ENCODE results near the gene C15orf39. TPM values are rescaled to one million over a fixed set of nuclear protein-coding genes. Genes with fewer than 3 reads are reported as not detected.

Gene C15orf39
- total and polyA plus RNA-seq, 2 donors from 2014 or later: 5.7 to 32.7 TPM

- DNase-seq (peak in 1 of 5 donors; percentile 9), FAIRE-seq (no peak)
- no peak for TF ChIP-seq CTCF (IDR thresholded peaks at IDR 0.05; ENCODE audit: borderline replicate concordance, extremely low read depth, insufficient read depth)
- Histone ChIP-seq H3K27me3 (ENCODE audit: control insufficient read depth, insufficient read depth, low read length) (no peaks in the 10 kb centered on the region), H3K36me3 (ENCODE audit: control insufficient read depth in 2 of 3, insufficient read depth in 3 of 3, low read length in 3 of 3) (no peaks in the 10 kb centered on the region), H3K4me1 (ENCODE audit: control insufficient read depth in 2 of 3, insufficient read depth in 2 of 3, low read depth in 1 of 3, low read length in 3 of 3) (peaks cover 0 to 5% (median 0%) of the 10 kb centered on the region in 3 donors), H3K9ac (ENCODE audit: low read length in 3 of 3) (no peak overlapping the region), H3K4me3 (ENCODE audit: low read length in 3 of 3) (no peak overlapping the region), H3K27ac (ENCODE audit: low read depth in 2 of 2, low read length in 2 of 2) (no peak overlapping the region), H3K9me3 (ENCODE audit: control insufficient read depth in 2 of 3, insufficient read depth in 1 of 3, low read length in 3 of 3) (no peaks in the 10 kb centered on the region)
- intact Hi-C loops (cut with DNase I): no loop called here
Measured at GRCh38 chr15:75179746-75180140, 21.9 kb upstream of the C15orf39 start.

DNA sequence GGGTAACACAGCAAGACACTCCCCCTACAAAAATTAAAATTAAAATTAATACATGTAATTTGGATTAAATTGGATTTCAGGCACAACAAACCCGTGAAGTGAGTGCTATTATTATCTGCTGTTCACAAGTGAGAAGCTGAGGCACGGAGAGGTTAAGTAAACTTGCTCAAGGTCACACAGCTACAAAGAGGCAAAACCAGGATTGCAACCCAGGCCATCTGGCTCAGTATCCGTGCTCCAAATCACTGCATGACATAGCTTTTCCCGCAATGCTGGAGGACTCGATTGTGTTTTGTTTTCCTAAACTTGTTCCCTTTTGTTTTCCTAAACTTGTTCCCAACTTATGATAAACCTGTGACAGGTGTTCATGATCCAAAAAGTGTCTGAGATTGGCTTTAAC is 19.9 kb upstream of the C15orf39 start:
- peaks cover 0 to 5% (median 0%) of the 10 kb centered on the region in 3 donors for H3K4me1 ChIP-seq (ENCODE audit: control insufficient read depth in 2 of 3, insufficient read depth in 2 of 3, low read depth in 1 of 3, low read length in 3 of 3)
- intact Hi-C loops (cut with DNase I): no loop called here
- no peaks in the 10 kb centered on the region for H3K27me3 ChIP-seq (ENCODE audit: control insufficient read depth, insufficient read depth, low read length)
- H3K36me3 ChIP-seq (ENCODE audit: control insufficient read depth in 2 of 3, insufficient read depth in 3 of 3, low read length in 3 of 3): no peaks in the 10 kb centered on the region
- H3K4me3 ChIP-seq (ENCODE audit: low read length in 3 of 3): no peak overlapping the region
- H3K27ac ChIP-seq (ENCODE audit: low read depth in 2 of 2, low read length in 2 of 2): no peak overlapping the region
- no peak overlapping the region for H3K9ac ChIP-seq (ENCODE audit: low read length in 3 of 3)
- no peaks in the 10 kb centered on the region for H3K9me3 ChIP-seq (ENCODE audit: control insufficient read depth in 2 of 3, insufficient read depth in 1 of 3, low read length in 3 of 3)
- DNase-seq (no peak), FAIRE-seq (no peak)
- no peak for TF ChIP-seq CTCF (IDR thresholded peaks at IDR 0.05; ENCODE audit: borderline replicate concordance, extremely low read depth, insufficient read depth)

DNA sequence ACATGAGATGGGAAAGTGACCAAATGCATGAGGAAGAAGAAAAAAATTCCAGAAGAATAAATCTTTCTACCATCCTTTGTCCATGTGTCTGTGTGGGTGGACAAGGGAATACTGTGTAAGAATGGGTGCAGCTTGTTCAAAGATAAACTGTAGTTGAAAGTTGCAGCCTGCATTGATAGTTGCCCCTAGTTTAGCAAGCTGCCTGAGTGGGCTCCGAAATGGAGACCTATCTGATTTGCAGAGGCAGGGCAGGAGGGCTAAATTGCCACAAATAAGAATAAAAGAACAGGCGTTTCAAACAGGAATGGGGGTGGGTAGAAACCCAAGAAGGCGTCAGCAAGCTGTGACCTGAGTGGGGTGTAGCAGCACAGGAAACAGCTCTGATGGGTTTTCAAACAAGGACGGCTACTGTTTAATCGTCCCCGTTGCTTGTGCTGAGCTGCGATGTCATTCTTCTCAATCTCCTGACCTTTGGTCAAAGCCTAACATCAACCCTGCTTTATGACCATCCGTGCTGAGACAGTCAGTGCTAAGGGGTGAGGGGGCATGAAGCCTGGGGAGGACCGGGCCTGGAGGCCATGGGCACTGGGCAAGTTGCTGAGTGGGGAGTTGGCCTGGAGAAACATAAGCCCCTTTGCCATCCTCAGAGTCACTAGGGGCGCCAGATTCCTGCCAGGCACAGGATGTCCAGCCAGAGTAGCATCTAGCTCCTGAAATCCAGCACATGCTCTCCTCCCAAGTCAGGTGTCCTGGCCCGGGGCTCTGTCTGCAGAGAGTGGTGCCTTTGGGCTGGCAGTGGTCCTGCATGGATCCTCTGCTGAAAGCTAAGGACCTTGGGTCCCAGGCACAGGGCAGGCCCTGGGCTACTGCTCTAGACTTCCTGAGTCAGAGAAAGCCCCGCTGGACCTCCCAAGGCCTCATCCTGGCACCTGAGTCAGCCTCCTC is 19.2 kb upstream of the C15orf39 start:
- FAIRE-seq (no peak), DNase-seq (peak in 3 of 5 donors; percentile 31 to 70 (median 34))
- Histone ChIP-seq H3K9me3 (ENCODE audit: control insufficient read depth in 2 of 3, insufficient read depth in 1 of 3, low read length in 3 of 3) (no peaks in the 10 kb centered on the region), H3K4me1 (ENCODE audit: control insufficient read depth in 2 of 3, insufficient read depth in 2 of 3, low read depth in 1 of 3, low read length in 3 of 3) (peaks cover 0 to 5% (median 0%) of the 10 kb centered on the region in 3 donors), H3K9ac (ENCODE audit: low read length in 3 of 3) (no peak overlapping the region), H3K27ac (ENCODE audit: low read depth in 2 of 2, low read length in 2 of 2) (no peak overlapping the region), H3K36me3 (ENCODE audit: control insufficient read depth in 2 of 3, insufficient read depth in 3 of 3, low read length in 3 of 3) (no peaks in the 10 kb centered on the region), H3K27me3 (ENCODE audit: control insufficient read depth, insufficient read depth, low read length) (no peaks in the 10 kb centered on the region), H3K4me3 (ENCODE audit: low read length in 3 of 3) (no peak overlapping the region)
- intact Hi-C loops (cut with DNase I): no loop called here
- TF ChIP-seq CTCF (IDR thresholded peaks at IDR 0.05; ENCODE audit: borderline replicate concordance, extremely low read depth, insufficient read depth): no peak

Measured in kidney (tissue), 14 donors.